WTC11 (cell line): ENCODE data around the gene ADD1. TPM values are rescaled to one million over a fixed set of nuclear protein-coding genes. Genes with fewer than 3 reads are reported as not detected.
A peak's percentile ranks its signal among the peaks of the same experiment; 100 is the strongest.

Experiments
- ATAC-seq: fragments of 200-7000 bp; cut with Tn5 transposase; 2 replicates; pipeline ENCODE4 v1.10.0; 2021; ENCODE audit warnings: mild to moderate bottlenecking, moderate library complexity
- CTCF ChIA-PET: fragments of 300-600 bp; sonication (Branson Sonifier 250); formaldehyde crosslinking; loops from one replicate; lab custom pipeline; 2021; ENCODE audit warnings: antibody characterized with exemption; lab: Charles Lee
- POLR2A ChIA-PET: fragments of 350-600 bp; sonication (Branson Sonifier 250); formaldehyde crosslinking; loops from one replicate; lab custom pipeline; 2021; ENCODE audit warnings: antibody characterized with exemption; lab: Charles Lee
- DNase-seq: peaks from one replicate; pipeline ENCODE4 v3.0.0; 2021; ENCODE audit warnings: low spot score
- H3K27ac Mint-ChIP-seq: 2 replicates; pipeline ENCODE4 v1.8.0; 2021; ENCODE audit warnings: mixed read lengths
- H3K27me3 Mint-ChIP-seq: 2 replicates; pipeline ENCODE4 v1.8.0; 2021; ENCODE audit warnings: low read depth, mild to moderate bottlenecking, moderate library complexity, mixed read lengths
- H3K36me3 Mint-ChIP-seq: 2 replicates; pipeline ENCODE4 v1.8.0; 2021; ENCODE audit warnings: mixed read lengths
- H3K4me1 Mint-ChIP-seq: 2 replicates; pipeline ENCODE4 v1.8.0; 2022; ENCODE audit warnings: mixed read lengths
- H3K4me3 Mint-ChIP-seq: 2 replicates; pipeline ENCODE4 v1.8.0; 2021; ENCODE audit warnings: mild to moderate bottlenecking, moderate library complexity, mixed read lengths
- H3K9me3 Mint-ChIP-seq: 2 replicates; pipeline ENCODE4 v1.8.0; 2021; ENCODE audit warnings: mixed read lengths
- ATF2 ChIP-seq: sonication (generic); formaldehyde crosslinking; IDR thresholded peaks from 2 replicates; pipeline ENCODE4 v1.8.1; 2022; ENCODE audit warnings: low read depth, missing genetic modification reagents, borderline replicate concordance
- CREB1 ChIP-seq: sonication (generic); formaldehyde crosslinking; IDR thresholded peaks from 2 replicates; pipeline ENCODE4 v1.8.0; 2023; ENCODE audit warnings: mild to moderate bottlenecking, missing genetic modification reagents
- ESRRA ChIP-seq: sonication (generic); formaldehyde crosslinking; IDR thresholded peaks from 2 replicates; pipeline ENCODE4 v1.8.1; 2022; ENCODE audit warnings: mild to moderate bottlenecking, missing genetic modification reagents, borderline replicate concordance
- FOXK1 ChIP-seq: sonication (generic); formaldehyde crosslinking; IDR thresholded peaks from 2 replicates; pipeline ENCODE4 v1.8.0; 2022; ENCODE audit warnings: mild to moderate bottlenecking, moderate library complexity, missing genetic modification reagents
- GRHL2 ChIP-seq: fragments of 250-450 bp; sonication (Bioruptor Pico); IDR thresholded peaks from 2 replicates; pipeline ENCODE4 v1.8.0; 2022; ENCODE audit warnings: mild to moderate bottlenecking, moderate library complexity; ENCODE audit not compliant: insufficient replicate concordance, severe bottlenecking
- HMGXB4 ChIP-seq: sonication (generic); formaldehyde crosslinking; IDR thresholded peaks from 2 replicates; pipeline ENCODE4 v1.8.1; 2023; ENCODE audit warnings: mild to moderate bottlenecking, moderate library complexity, missing genetic modification reagents
- MAX ChIP-seq: sonication (generic); formaldehyde crosslinking; IDR thresholded peaks from 2 replicates; pipeline ENCODE4 v1.8.0; 2022; ENCODE audit warnings: mild to moderate bottlenecking, missing genetic modification reagents
- MYBL2 ChIP-seq: sonication (generic); formaldehyde crosslinking; IDR thresholded peaks from 2 replicates; pipeline ENCODE4 v1.8.1; 2023; ENCODE audit warnings: mild to moderate bottlenecking, moderate library complexity, missing genetic modification reagents
- NFATC4 ChIP-seq: fragments of 250-450 bp; sonication (Bioruptor Pico); IDR thresholded peaks from 2 replicates; pipeline ENCODE4 v1.9.0; 2021; ENCODE audit warnings: mild to moderate bottlenecking
- NR3C1 ChIP-seq: sonication (generic); formaldehyde crosslinking; conservative IDR thresholded peaks from 2 replicates; pipeline ENCODE4 v1.8.1; 2023; ENCODE audit warnings: low read depth, mild to moderate bottlenecking, missing genetic modification reagents
- OVOL2 ChIP-seq: fragments of 250-450 bp; sonication (Bioruptor Pico); IDR thresholded peaks from 2 replicates; pipeline ENCODE4 v1.9.0; 2021; ENCODE audit warnings: mild to moderate bottlenecking, borderline replicate concordance
- PREB ChIP-seq: sonication (generic); formaldehyde crosslinking; IDR thresholded peaks from 2 replicates; pipeline ENCODE4 v1.8.1; 2022; ENCODE audit warnings: mild to moderate bottlenecking, missing genetic modification reagents, moderate library complexity, borderline replicate concordance
- PRRX2 ChIP-seq: fragments of 250-450 bp; sonication (Bioruptor Pico); IDR thresholded peaks from 2 replicates; pipeline ENCODE4 v1.8.0; 2021; ENCODE audit warnings: mild to moderate bottlenecking
- SMAD3 ChIP-seq: sonication (generic); formaldehyde crosslinking; IDR thresholded peaks from 2 replicates; pipeline ENCODE4 v1.8.0; 2022; ENCODE audit warnings: missing genetic modification reagents, mild to moderate bottlenecking, borderline replicate concordance
- SMAD4 ChIP-seq: sonication (generic); formaldehyde crosslinking; IDR thresholded peaks from 2 replicates; pipeline ENCODE4 v1.8.0; 2022; ENCODE audit warnings: mild to moderate bottlenecking, missing genetic modification reagents
- SP1 ChIP-seq: sonication (generic); formaldehyde crosslinking; conservative IDR thresholded peaks from 2 replicates; pipeline ENCODE4 v1.8.1; 2022; ENCODE audit warnings: missing genetic modification reagents
- TCF7 ChIP-seq: sonication (generic); formaldehyde crosslinking; IDR thresholded peaks from 2 replicates; pipeline ENCODE4 v1.8.0; 2022; ENCODE audit warnings: mild to moderate bottlenecking, low read depth, missing genetic modification reagents, moderate library complexity
- TEAD1 ChIP-seq: sonication (generic); formaldehyde crosslinking; IDR thresholded peaks from 2 replicates; pipeline ENCODE4 v1.8.0; 2022; ENCODE audit warnings: mild to moderate bottlenecking, missing genetic modification reagents
- USF1 ChIP-seq: sonication (generic); formaldehyde crosslinking; IDR thresholded peaks from 2 replicates; pipeline ENCODE4 v1.8.0; 2022; ENCODE audit warnings: mild to moderate bottlenecking, missing genetic modification reagents
- ZNF232 ChIP-seq: sonication (generic); formaldehyde crosslinking; IDR thresholded peaks from 2 replicates; pipeline ENCODE4 v1.8.0; 2022; ENCODE audit warnings: mild to moderate bottlenecking, missing genetic modification reagents
- ZNF416 ChIP-seq: fragments of 250-450 bp; sonication (Bioruptor Pico); IDR thresholded peaks from 2 replicates; pipeline ENCODE4 v1.9.0; 2021; ENCODE audit warnings: mild to moderate bottlenecking, inconsistent platforms
- ZNF512 ChIP-seq: sonication (generic); formaldehyde crosslinking; IDR thresholded peaks from 2 replicates; pipeline ENCODE4 v1.8.1; 2022; ENCODE audit warnings: missing genetic modification reagents, borderline replicate concordance
- total RNA-seq: library from RNA; stranded (reverse); gene quantifications from 3 replicates; pipeline ENCODE4 v1.2.3, GENCODE V29; 2021
- TF ChIP-seq, protein P1 (sequence below): sonication (generic); formaldehyde crosslinking; IDR thresholded peaks from 2 replicates; pipeline ENCODE4 v1.8.0; 2023; ENCODE audit warnings: missing genetic modification reagents
- TF ChIP-seq, protein P2 (sequence below): fragments of 250-450 bp; sonication (Bioruptor Pico); IDR thresholded peaks from 2 replicates; pipeline ENCODE4 v1.9.0; 2021; ENCODE audit warnings: mild to moderate bottlenecking
- TF ChIP-seq, protein P3 (sequence below): sonication (generic); formaldehyde crosslinking; IDR thresholded peaks from 2 replicates; pipeline ENCODE4 v1.8.1; 2023; ENCODE audit warnings: mild to moderate bottlenecking, missing genetic modification reagents, moderate library complexity
- TF ChIP-seq, protein P4 (sequence below): fragments of 250-450 bp; sonication (Bioruptor Pico); IDR thresholded peaks from 2 replicates; pipeline ENCODE4 v1.9.0; 2021; ENCODE audit warnings: mild to moderate bottlenecking

The ADD1 gene
- total RNA-seq, 1 experiment from 2014 or later: 178 TPM

- peaks cover 19% of the 10 kb centered on the region for H3K36me3 Mint-ChIP-seq
- POLR2A ChIA-PET: no interaction called here
- H3K4me3 Mint-ChIP-seq: peak overlapping the region; percentile 67
- H3K4me1 Mint-ChIP-seq: peaks cover 26% of the 10 kb centered on the region
- no peaks in the 10 kb centered on the region for H3K9me3 Mint-ChIP-seq
- CTCF ChIA-PET: interaction anchor here (1.1 kb wide), 1 partner anchor 169 kb away, joined by 3 read pairs; no protein-coding TSS in a partner anchor
- ATAC-seq (peak; percentile 5), DNase-seq (no peak)
- no peak overlapping the region; the same call in 1 of the 2 replicates for H3K27ac Mint-ChIP-seq
- H3K27me3 Mint-ChIP-seq: no peaks in the 10 kb centered on the region
- TF ChIP-seq ZNF512 (CRISPR knock-in tag) (no peak), ZNF232 (no peak), ESRRA (no peak), SMAD4 (CRISPR knock-in tag) (no peak), ZNF416 (no peak), CREB1 (CRISPR knock-in tag) (no peak), MAX (peak; percentile 61; the same call in 1 of the 2 replicates), FOXK1 (CRISPR knock-in tag) (no peak), USF1 (CRISPR knock-in tag) (0 out of 2 replicates have a peak, but pooled peaks have one; percentile 13), SMAD3 (no peak), NFATC4 (no peak), MYBL2 (no peak), GRHL2 (CRISPR knock-in tag) (no peak), HMGXB4 (CRISPR knock-in tag) (peak; percentile 44; the same call in 1 of the 2 replicates), TEAD1 (no peak), ATF2 (no peak), SP1 (CRISPR knock-in tag) (no peak), PRRX2 (CRISPR knock-in tag) (no peak), NR3C1 (no peak), TCF7 (CRISPR knock-in tag) (no peak), PREB (CRISPR knock-in tag) (no peak), OVOL2 (CRISPR knock-in tag) (no peak)
- TF ChIP-seq, protein P1, sequence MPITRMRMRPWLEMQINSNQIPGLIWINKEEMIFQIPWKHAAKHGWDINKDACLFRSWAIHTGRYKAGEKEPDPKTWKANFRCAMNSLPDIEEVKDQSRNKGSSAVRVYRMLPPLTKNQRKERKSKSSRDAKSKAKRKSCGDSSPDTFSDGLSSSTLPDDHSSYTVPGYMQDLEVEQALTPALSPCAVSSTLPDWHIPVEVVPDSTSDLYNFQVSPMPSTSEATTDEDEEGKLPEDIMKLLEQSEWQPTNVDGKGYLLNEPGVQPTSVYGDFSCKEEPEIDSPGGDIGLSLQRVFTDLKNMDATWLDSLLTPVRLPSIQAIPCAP (CRISPR knock-in tag): no peak
- TF ChIP-seq, protein P2, sequence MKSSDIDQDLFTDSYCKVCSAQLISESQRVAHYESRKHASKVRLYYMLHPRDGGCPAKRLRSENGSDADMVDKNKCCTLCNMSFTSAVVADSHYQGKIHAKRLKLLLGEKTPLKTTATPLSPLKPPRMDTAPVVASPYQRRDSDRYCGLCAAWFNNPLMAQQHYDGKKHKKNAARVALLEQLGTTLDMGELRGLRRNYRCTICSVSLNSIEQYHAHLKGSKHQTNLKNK (CRISPR knock-in tag): no peak
- TF ChIP-seq, protein P3, sequence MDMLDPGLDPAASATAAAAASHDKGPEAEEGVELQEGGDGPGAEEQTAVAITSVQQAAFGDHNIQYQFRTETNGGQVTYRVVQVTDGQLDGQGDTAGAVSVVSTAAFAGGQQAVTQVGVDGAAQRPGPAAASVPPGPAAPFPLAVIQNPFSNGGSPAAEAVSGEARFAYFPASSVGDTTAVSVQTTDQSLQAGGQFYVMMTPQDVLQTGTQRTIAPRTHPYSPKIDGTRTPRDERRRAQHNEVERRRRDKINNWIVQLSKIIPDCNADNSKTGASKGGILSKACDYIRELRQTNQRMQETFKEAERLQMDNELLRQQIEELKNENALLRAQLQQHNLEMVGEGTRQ (CRISPR knock-in tag): no peak
- TF ChIP-seq, protein P4, sequence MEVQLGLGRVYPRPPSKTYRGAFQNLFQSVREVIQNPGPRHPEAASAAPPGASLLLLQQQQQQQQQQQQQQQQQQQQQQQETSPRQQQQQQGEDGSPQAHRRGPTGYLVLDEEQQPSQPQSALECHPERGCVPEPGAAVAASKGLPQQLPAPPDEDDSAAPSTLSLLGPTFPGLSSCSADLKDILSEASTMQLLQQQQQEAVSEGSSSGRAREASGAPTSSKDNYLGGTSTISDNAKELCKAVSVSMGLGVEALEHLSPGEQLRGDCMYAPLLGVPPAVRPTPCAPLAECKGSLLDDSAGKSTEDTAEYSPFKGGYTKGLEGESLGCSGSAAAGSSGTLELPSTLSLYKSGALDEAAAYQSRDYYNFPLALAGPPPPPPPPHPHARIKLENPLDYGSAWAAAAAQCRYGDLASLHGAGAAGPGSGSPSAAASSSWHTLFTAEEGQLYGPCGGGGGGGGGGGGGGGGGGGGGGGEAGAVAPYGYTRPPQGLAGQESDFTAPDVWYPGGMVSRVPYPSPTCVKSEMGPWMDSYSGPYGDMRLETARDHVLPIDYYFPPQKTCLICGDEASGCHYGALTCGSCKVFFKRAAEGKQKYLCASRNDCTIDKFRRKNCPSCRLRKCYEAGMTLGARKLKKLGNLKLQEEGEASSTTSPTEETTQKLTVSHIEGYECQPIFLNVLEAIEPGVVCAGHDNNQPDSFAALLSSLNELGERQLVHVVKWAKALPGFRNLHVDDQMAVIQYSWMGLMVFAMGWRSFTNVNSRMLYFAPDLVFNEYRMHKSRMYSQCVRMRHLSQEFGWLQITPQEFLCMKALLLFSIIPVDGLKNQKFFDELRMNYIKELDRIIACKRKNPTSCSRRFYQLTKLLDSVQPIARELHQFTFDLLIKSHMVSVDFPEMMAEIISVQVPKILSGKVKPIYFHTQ (CRISPR knock-in tag): no peak
Measured at GRCh38 chr4:2933566-2934076, 90.0 kb downstream of the ADD1 start.
